Measurements from ENCODE around the gene IRF1.

GRCh38 chr5:132467287-132467984 lies 23.1 kb downstream of the IRF1 start:
- TF ChIP-seq POLR2A (IDR thresholded peaks at IDR 0.05; ENCODE audit: control extremely low read depth in 1 of 2, low read depth in 2 of 2, low read length in 2 of 2) (no peak), SIN3A (conservative IDR thresholded peaks at IDR 0.05 in 1 of 2, IDR thresholded peaks at IDR 0.05 in 1 of 2; ENCODE audit: low read depth in 1 of 2, low read length in 2 of 2) (no peak), CTBP2 (IDR thresholded peaks at IDR 0.05; ENCODE audit: borderline replicate concordance, insufficient read depth, insufficient read length, low read length) (no peak)

Data from H1 (cell line).